Mesendoderm (in vitro differentiated cells): ENCODE data around the gene HTR3D.
"Not testable (repeated sequence)": the region's sequence is repeated elsewhere in the genome, so short reads cannot be mapped to it uniquely, and the experiment has no call there.

Experiments
- DNase-seq: peaks from one replicate; pipeline ENCODE4 v3.0.0; 2013
- H2AK5ac ChIP-seq: 2 replicates; pipeline ENCODE4 v1.6.1; 2013; ENCODE audit warnings: low read length, inconsistent platforms
- H2BK120ac ChIP-seq: 2 replicates; pipeline ENCODE4 v1.6.1; 2013; ENCODE audit warnings: low read depth, mild to moderate bottlenecking, low read length, moderate library complexity, mixed read lengths
- H2BK15ac ChIP-seq: replicated peaks from 2 replicates; pipeline ENCODE4 v1.6.1; 2013; ENCODE audit warnings: low read depth, mild to moderate bottlenecking, moderate library complexity
- H2BK5ac ChIP-seq: 2 replicates; pipeline ENCODE4 v1.6.1; 2013; ENCODE audit warnings: low read length, inconsistent platforms
- H3K18ac ChIP-seq: 2 replicates; pipeline ENCODE4 v1.6.1; 2013; ENCODE audit warnings: mild to moderate bottlenecking, low read length, mixed read lengths
- H3K23ac ChIP-seq: one replicate; pipeline ENCODE4 v1.6.1; 2013; ENCODE audit warnings: low read length
- H3K27ac ChIP-seq: 2 replicates; pipeline ENCODE4 v1.5.1; 2013; ENCODE audit warnings: low read depth, mild to moderate bottlenecking, inconsistent platforms, low read length, moderate library complexity
- H3K27me3 ChIP-seq: 2 replicates; pipeline ENCODE4 v1.6.1; 2013; ENCODE audit warnings: low read length, control low read depth, mild to moderate bottlenecking, inconsistent platforms; ENCODE audit not compliant: insufficient read depth, poor library complexity
- H3K36me3 ChIP-seq: 2 replicates; pipeline ENCODE4 v1.6.1; 2013; ENCODE audit warnings: low read length, inconsistent platforms; ENCODE audit not compliant: control insufficient read depth, insufficient read depth
- H3K4ac ChIP-seq: one replicate; pipeline ENCODE4 v1.6.1; 2013; ENCODE audit warnings: low read depth, mild to moderate bottlenecking, low read length, moderate library complexity
- H3K4me1 ChIP-seq: 2 replicates; pipeline ENCODE4 v1.6.1; 2013; ENCODE audit warnings: low read depth, low read length, inconsistent platforms; ENCODE audit not compliant: control insufficient read depth
- H3K4me2 ChIP-seq: 2 replicates; pipeline ENCODE4 v1.6.1; 2013; ENCODE audit warnings: low read length
- H3K4me3 ChIP-seq: 2 replicates; pipeline ENCODE4 v1.5.1; 2013; ENCODE audit warnings: mild to moderate bottlenecking, low read length
- H3K56ac ChIP-seq: one replicate; pipeline ENCODE4 v1.6.1; 2013; ENCODE audit warnings: low read length
- H3K79me1 ChIP-seq: 2 replicates; pipeline ENCODE4 v1.6.1; 2013; ENCODE audit warnings: low read length, inconsistent platforms
- H3K79me2 ChIP-seq: 2 replicates; pipeline ENCODE4 v1.6.1; 2013; ENCODE audit warnings: mild to moderate bottlenecking, low read length; ENCODE audit not compliant: control insufficient read depth, insufficient read depth
- H3K9ac ChIP-seq: 2 replicates; pipeline ENCODE4 v1.6.1; 2013; ENCODE audit warnings: low read length, inconsistent platforms
- H4K5ac ChIP-seq: one replicate; pipeline ENCODE4 v1.6.1; 2013; ENCODE audit warnings: low read length
- H4K8ac ChIP-seq: one replicate; pipeline ENCODE4 v1.6.1; 2013; ENCODE audit warnings: low read depth, mild to moderate bottlenecking, control low read depth, low read length, moderate library complexity
- WGBS: extraction: QIAGEN DNeasy Blood & Tissue Kit; methylation state at CpG from one replicate; pipeline ENCODE4 v1.1.7; 2013; ENCODE audit warnings: low lambda C conversion rate, missing lambda C conversion rate; ENCODE audit not compliant: insufficient coverage; ENCODE audit errors: extremely low coverage; 5-methylcytosine and 5-hydroxymethylcytosine counted together

The HTR3D gene

GRCh38 chr3:184018424-184018973 lies 13.0 kb upstream of the HTR3D start:
- Histone ChIP-seq H2BK120ac (no peak overlapping the region), H3K9ac (peak overlapping the region; percentile 84), H3K27me3 (no peaks in the 10 kb centered on the region), H3K4me1 (peaks cover 14% of the 10 kb centered on the region), H3K4ac (no peak overlapping the region), H3K23ac (no peak overlapping the region), H3K79me1 (peaks cover 14% of the 10 kb centered on the region), H3K4me3 (no peak overlapping the region), H2BK15ac (no peak overlapping the region), H3K36me3 (peaks cover 2% of the 10 kb centered on the region), H3K18ac (no peak overlapping the region), H2BK5ac (no peak overlapping the region), H4K8ac (no peak overlapping the region), H3K4me2 (peak overlapping the region; percentile 66), H2AK5ac (no peak overlapping the region), H3K79me2 (peaks cover 18% of the 10 kb centered on the region), H3K56ac (peak overlapping the region; percentile 94), H3K27ac (no peak overlapping the region), H4K5ac (no peak overlapping the region)
- no CpG with 5 or more reads among the region's 21 CpGs for WGBS
- DNase-seq: no peak

- no peaks in the 10 kb centered on the region for H3K79me2 ChIP-seq
- H3K23ac ChIP-seq: no peak overlapping the region
- H2BK5ac ChIP-seq: no peak overlapping the region
- no peak overlapping the region for H3K4me2 ChIP-seq
- H4K8ac ChIP-seq: no peak overlapping the region
- no peaks in the 10 kb centered on the region for H3K36me3 ChIP-seq
- H2BK15ac ChIP-seq: no peak overlapping the region
- no peak overlapping the region for H3K18ac ChIP-seq
- H2AK5ac ChIP-seq: no peak overlapping the region
- H3K27ac ChIP-seq: no peak overlapping the region
- no peak overlapping the region for H3K9ac ChIP-seq
- no peak overlapping the region for H2BK120ac ChIP-seq
- H4K5ac ChIP-seq: no peak overlapping the region
- no peaks in the 10 kb centered on the region for H3K79me1 ChIP-seq
- no peaks in the 10 kb centered on the region for H3K4me1 ChIP-seq
- no peak overlapping the region for H3K56ac ChIP-seq
- H3K4ac ChIP-seq: no peak overlapping the region
- H3K4me3 ChIP-seq: no peak overlapping the region
- DNase-seq: no peak
- no peaks in the 10 kb centered on the region for H3K27me3 ChIP-seq
- WGBS: no CpG with 5 or more reads among the region's 7 CpGs
These were observed 9.2 kb upstream of the HTR3D start for GRCh38 chr3:184022323-184022722.

- not testable (repeated sequence) for H3K79me1 ChIP-seq, H2BK15ac ChIP-seq, H2AK5ac ChIP-seq, DNase-seq, H2BK120ac ChIP-seq, H4K5ac ChIP-seq, H3K79me2 ChIP-seq, H3K27me3 ChIP-seq, H3K27ac ChIP-seq, H2BK5ac ChIP-seq, H3K9ac ChIP-seq, H3K23ac ChIP-seq, H3K56ac ChIP-seq, H3K4me3 ChIP-seq, H3K4me2 ChIP-seq, H3K36me3 ChIP-seq, H3K18ac ChIP-seq, H3K4ac ChIP-seq, H3K4me1 ChIP-seq, H4K8ac ChIP-seq
- no CpG with 5 or more reads among the region's 5 CpGs for WGBS
These were observed 6.3 kb upstream of the HTR3D start for GRCh38 chr3:184025256-184025655.

- not testable (repeated sequence) for H3K27me3 ChIP-seq, DNase-seq, H3K18ac ChIP-seq, H3K79me2 ChIP-seq, H2BK120ac ChIP-seq, H3K4me3 ChIP-seq, H2BK15ac ChIP-seq, H4K8ac ChIP-seq, H4K5ac ChIP-seq, H3K9ac ChIP-seq, H3K4ac ChIP-seq, H3K79me1 ChIP-seq, H3K4me2 ChIP-seq, H2BK5ac ChIP-seq, H3K56ac ChIP-seq, H2AK5ac ChIP-seq, H3K23ac ChIP-seq, H3K4me1 ChIP-seq, H3K36me3 ChIP-seq, H3K27ac ChIP-seq
- WGBS: no CpG with 5 or more reads among the region's 1 CpG
These were observed 3.2 kb upstream of the HTR3D start for GRCh38 chr3:184028275-184028890.

GRCh38 chr3:184029443-184029842 lies 2.1 kb upstream of the HTR3D start:
- H3K9ac ChIP-seq: no peak overlapping the region
- H3K4ac ChIP-seq: no peak overlapping the region
- no peaks in the 10 kb centered on the region for H3K79me2 ChIP-seq
- H4K5ac ChIP-seq: no peak overlapping the region
- no peak for DNase-seq
- no peak overlapping the region for H3K4me3 ChIP-seq
- no peak overlapping the region for H3K56ac ChIP-seq
- no CpG with 5 or more reads among the region's 2 CpGs for WGBS
- H2BK5ac ChIP-seq: no peak overlapping the region
- H2AK5ac ChIP-seq: no peak overlapping the region
- H3K23ac ChIP-seq: no peak overlapping the region
- H3K79me1 ChIP-seq: no peaks in the 10 kb centered on the region
- H3K4me2 ChIP-seq: no peak overlapping the region
- H3K18ac ChIP-seq: no peak overlapping the region
- H3K36me3 ChIP-seq: no peaks in the 10 kb centered on the region
- H3K4me1 ChIP-seq: no peaks in the 10 kb centered on the region
- H4K8ac ChIP-seq: no peak overlapping the region
- H2BK120ac ChIP-seq: no peak overlapping the region
- H3K27me3 ChIP-seq: no peaks in the 10 kb centered on the region
- H3K27ac ChIP-seq: no peak overlapping the region
- no peak overlapping the region for H2BK15ac ChIP-seq

GRCh38 chr3:184030536-184030935 lies 1.0 kb upstream of the HTR3D start:
- Histone ChIP-seq H3K23ac (no peak overlapping the region), H3K79me2 (no peaks in the 10 kb centered on the region), H2AK5ac (no peak overlapping the region), H2BK5ac (no peak overlapping the region), H3K27ac (no peak overlapping the region), H4K8ac (no peak overlapping the region), H3K4me2 (no peak overlapping the region), H3K9ac (no peak overlapping the region), H2BK120ac (no peak overlapping the region), H3K4ac (no peak overlapping the region), H4K5ac (no peak overlapping the region), H2BK15ac (no peak overlapping the region), H3K36me3 (no peaks in the 10 kb centered on the region), H3K4me3 (no peak overlapping the region), H3K27me3 (no peaks in the 10 kb centered on the region), H3K4me1 (no peaks in the 10 kb centered on the region), H3K79me1 (no peaks in the 10 kb centered on the region), H3K56ac (no peak overlapping the region), H3K18ac (no peak overlapping the region)
- no CpG with 5 or more reads among the region's 3 CpGs for WGBS
- no peak for DNase-seq
